OCI-LY1 (cell line): ENCODE measurements around the gene KRT20.

ENCODE experiments used
- H2AFZ ChIP-seq: fragments of 200-600 bp; sonication (generic), shearing (Covaris generic); 2 replicates; pipeline ENCODE4 v1.6.0; 2014; ENCODE audit warnings: antibody characterized with exemption, mild to moderate bottlenecking, low read length
- H3F3A ChIP-seq: fragments of 200-600 bp; sonication (generic), shearing (Covaris generic); 2 replicates; pipeline ENCODE4 v1.6.0; 2014; ENCODE audit warnings: mild to moderate bottlenecking, antibody characterized with exemption, low read length, moderate library complexity; ENCODE audit not compliant: insufficient read depth
- H3K27ac ChIP-seq: fragments of 200-600 bp; sonication (generic); 2 replicates; pipeline ENCODE4 v1.5.1; 2014; ENCODE audit warnings: low read length, mixed run types, mild to moderate bottlenecking, low read depth; ENCODE audit not compliant: poor library complexity, severe bottlenecking
- H3K27me3 ChIP-seq: fragments of 200-600 bp; sonication (generic); 2 replicates; pipeline ENCODE4 v1.6.0; 2014; ENCODE audit warnings: antibody characterized with exemption, mild to moderate bottlenecking, low read length, moderate library complexity; ENCODE audit not compliant: insufficient read depth
- H3K36me3 ChIP-seq: fragments of 200-600 bp; sonication (generic); 2 replicates; pipeline ENCODE4 v1.6.1; 2014; ENCODE audit warnings: mild to moderate bottlenecking, antibody characterized with exemption, low read length, moderate library complexity, mixed read lengths; ENCODE audit not compliant: insufficient read depth
- H3K4me1 ChIP-seq: fragments of 200-600 bp; sonication (generic); 2 replicates; pipeline ENCODE4 v1.5.1; 2014; ENCODE audit warnings: mild to moderate bottlenecking, low read length, moderate library complexity; ENCODE audit not compliant: insufficient read depth, severe bottlenecking
- H3K4me2 ChIP-seq: fragments of 200-600 bp; sonication (generic), shearing (Covaris generic); 2 replicates; pipeline ENCODE4 v1.6.1; 2014; ENCODE audit warnings: low read length
- H3K4me3 ChIP-seq: fragments of 200-600 bp; sonication (generic); 2 replicates; pipeline ENCODE4 v1.5.1; 2014; ENCODE audit warnings: low read length, low read depth, mild to moderate bottlenecking, mixed read lengths; ENCODE audit not compliant: poor library complexity, severe bottlenecking
- H3K79me2 ChIP-seq: fragments of 200-600 bp; shearing (Covaris generic); 2 replicates; pipeline ENCODE4 v1.6.1; 2016; ENCODE audit warnings: mixed run types, low read length, mixed read lengths; ENCODE audit not compliant: insufficient read depth
- H3K9ac ChIP-seq: fragments of 200-600 bp; sonication (generic), shearing (Covaris generic); 2 replicates; pipeline ENCODE4 v1.6.1; 2014; ENCODE audit warnings: mild to moderate bottlenecking, low read length, mixed read lengths
- H3K9me2 ChIP-seq: fragments of 200-600 bp; sonication (generic), shearing (Covaris generic); 2 replicates; pipeline ENCODE4 v1.6.1; 2014; ENCODE audit warnings: low read depth, mild to moderate bottlenecking, low read length, mixed read lengths
- H3K9me3 ChIP-seq: fragments of 200-600 bp; shearing (Covaris generic); 2 replicates; pipeline ENCODE4 v1.6.1; 2014; ENCODE audit warnings: low read length, mixed read lengths
- H4K20me1 ChIP-seq: fragments of 200-600 bp; sonication (generic), shearing (Covaris generic); 2 replicates; pipeline ENCODE4 v1.6.0; 2016; ENCODE audit warnings: mild to moderate bottlenecking, low read length; ENCODE audit not compliant: insufficient read depth
- CTCF ChIP-seq: fragments of 200-600 bp; sonication (generic), shearing (Covaris generic); IDR thresholded peaks from 2 replicates; pipeline ENCODE4 v1.5.1; 2017; ENCODE audit warnings: mild to moderate bottlenecking, antibody characterized with exemption, low read length, moderate library complexity, mixed read lengths
- EZH2 ChIP-seq: fragments of 200-600 bp; sonication (generic), shearing (Covaris generic); IDR thresholded peaks from 2 replicates; pipeline ENCODE4 v1.8.0; 2017; ENCODE audit warnings: borderline replicate concordance, mixed run types, mild to moderate bottlenecking, antibody characterized with exemption, low read length, moderate library complexity, mixed read lengths

Gene KRT20

DNA sequence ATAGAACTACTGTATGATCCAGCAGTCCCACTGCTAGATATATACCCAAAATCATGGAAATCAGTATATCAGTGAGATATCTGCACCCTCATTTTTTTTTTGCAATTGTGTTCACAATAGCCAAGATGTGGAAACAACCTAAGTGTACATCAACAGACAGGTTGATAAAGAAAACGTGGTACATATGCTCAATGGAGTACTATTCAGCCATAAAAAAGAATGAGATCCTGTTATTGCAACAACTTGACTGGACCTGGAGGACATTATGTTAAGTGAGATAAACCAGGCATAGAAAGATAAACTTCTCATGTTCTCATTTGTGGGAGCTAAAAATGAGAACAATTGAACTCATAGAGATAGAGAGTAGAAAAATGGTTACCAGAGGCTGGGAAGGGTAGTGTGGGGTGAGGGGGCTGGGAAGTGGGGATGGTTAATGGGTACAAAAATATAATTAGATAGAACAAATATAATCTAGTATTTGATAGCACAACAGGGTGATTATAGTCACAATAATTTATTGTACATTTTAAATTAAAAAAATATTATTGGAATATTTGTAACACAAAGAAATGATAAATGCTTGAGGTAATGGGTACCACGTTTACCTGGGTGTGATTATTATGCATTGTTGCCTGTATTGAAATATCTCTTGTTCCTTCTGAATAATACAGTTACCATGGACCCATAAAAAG lies 54.8 kb downstream of the KRT20 start:
- no peak for TF ChIP-seq EZH2
- TF ChIP-seq CTCF: no peak
- Histone ChIP-seq H3K27me3 (no peaks in the 10 kb centered on the region), H2AFZ (no peak overlapping the region), H3K4me2 (no peak overlapping the region), H4K20me1 (no peaks in the 10 kb centered on the region), H3K9me3 (no peaks in the 10 kb centered on the region), H3K27ac (no peak overlapping the region), H3K9me2 (no peaks in the 10 kb centered on the region), H3K4me3 (no peak overlapping the region), H3K9ac (no peak overlapping the region), H3K79me2 (no peaks in the 10 kb centered on the region), H3K36me3 (no peaks in the 10 kb centered on the region), H3K4me1 (no peaks in the 10 kb centered on the region), H3F3A (no peaks in the 10 kb centered on the region)

GRCh38 chr17:40828454-40829044 lies 56.5 kb downstream of the KRT20 start:
- Histone ChIP-seq H3K27me3 (no peaks in the 10 kb centered on the region), H2AFZ (no peak overlapping the region), H3K36me3 (no peaks in the 10 kb centered on the region), H3K9me2 (no peaks in the 10 kb centered on the region), H3K9ac (no peak overlapping the region), H3K9me3 (no peaks in the 10 kb centered on the region), H3K79me2 (no peaks in the 10 kb centered on the region), H3K4me1 (no peaks in the 10 kb centered on the region), H3F3A (no peaks in the 10 kb centered on the region), H3K4me3 (no peak overlapping the region), H3K27ac (no peak overlapping the region), H4K20me1 (no peaks in the 10 kb centered on the region), H3K4me2 (no peak overlapping the region)
- no peak for TF ChIP-seq CTCF
- TF ChIP-seq EZH2: no peak

DNA sequence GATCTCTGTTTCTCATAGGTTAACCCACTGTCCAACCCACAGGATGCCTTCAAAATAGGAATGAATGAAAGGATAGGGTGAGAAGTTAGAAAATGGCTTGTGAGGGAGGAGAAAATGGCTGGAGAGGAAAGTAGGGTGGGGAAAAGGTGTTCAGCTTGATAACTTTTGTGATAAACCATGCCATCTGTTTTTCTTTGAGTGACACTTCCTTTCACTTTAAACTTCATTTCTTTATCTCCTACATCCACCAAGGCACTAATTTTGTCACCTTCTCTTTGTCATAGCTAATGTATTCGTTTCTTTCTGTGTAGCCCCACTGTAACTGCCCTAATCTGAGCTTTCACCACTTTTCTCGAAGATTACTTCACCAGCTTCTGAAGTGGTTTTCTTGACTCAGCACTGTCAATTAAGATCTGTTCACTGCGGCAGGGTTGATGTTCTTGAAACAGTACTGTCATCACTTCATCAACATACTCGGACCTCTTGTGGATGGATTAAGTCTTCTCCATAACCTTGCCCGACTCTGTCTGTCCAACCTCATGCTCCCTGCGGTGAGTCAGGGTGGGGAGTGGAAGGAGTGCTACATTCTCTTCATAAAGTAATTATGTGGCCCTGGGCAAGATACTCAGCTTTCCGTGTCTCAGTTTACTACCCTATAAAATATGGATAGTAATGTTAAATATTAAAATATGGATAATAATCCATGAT lies 57.1 kb downstream of the KRT20 start:
- Histone ChIP-seq H3K4me2 (no peak overlapping the region), H3K4me3 (no peak overlapping the region), H2AFZ (no peak overlapping the region), H3K79me2 (no peaks in the 10 kb centered on the region), H3K4me1 (no peaks in the 10 kb centered on the region), H3K9me3 (no peaks in the 10 kb centered on the region), H3K27me3 (no peaks in the 10 kb centered on the region), H4K20me1 (no peaks in the 10 kb centered on the region), H3K9ac (no peak overlapping the region), H3K36me3 (no peaks in the 10 kb centered on the region), H3F3A (no peaks in the 10 kb centered on the region), H3K27ac (no peak overlapping the region), H3K9me2 (no peaks in the 10 kb centered on the region)
- no peak for TF ChIP-seq CTCF
